Neural cell (in vitro differentiated cells): ENCODE data around the gene CNTN6. TPM values are rescaled to one million over a fixed set of nuclear protein-coding genes. Genes with fewer than 3 reads are reported as not detected.

ENCODE experiments used
- H2AFZ ChIP-seq: fragments of 200-600, 300-800 bp; sonication (generic), shearing (Covaris generic); 2 replicates; pipeline ENCODE4 v1.6.0; 2014; ENCODE audit warnings: low read depth, mild to moderate bottlenecking, antibody characterized with exemption, low read length, moderate library complexity
- H3F3A ChIP-seq: fragments of 200-600 bp; shearing (Covaris generic); 2 replicates; pipeline ENCODE4 v1.6.1; 2016; ENCODE audit warnings: mild to moderate bottlenecking, moderate library complexity, mixed read lengths, antibody characterized with exemption, low read length; ENCODE audit not compliant: insufficient read depth, poor library complexity, severe bottlenecking
- H3K27ac ChIP-seq: fragments of 200-600, 300-800 bp; sonication (generic), shearing (Covaris generic); 2 replicates; pipeline ENCODE4 v1.5.1; 2014; ENCODE audit warnings: mild to moderate bottlenecking, low read length, moderate library complexity
- H3K27me3 ChIP-seq: fragments of 300-800, 200-600 bp; sonication (generic), shearing (Covaris generic); 2 replicates; pipeline ENCODE4 v1.6.0; 2014; ENCODE audit warnings: mild to moderate bottlenecking, low read depth, low read length, moderate library complexity; ENCODE audit not compliant: insufficient read depth
- H3K36me3 ChIP-seq: fragments of 300-800, 200-600 bp; sonication (generic), shearing (Covaris generic); 2 replicates; pipeline ENCODE4 v1.5.1; 2014; ENCODE audit warnings: mild to moderate bottlenecking, antibody characterized with exemption, low read length, moderate library complexity; ENCODE audit not compliant: insufficient read depth
- H3K4me2 ChIP-seq: fragments of 300-800, 200-600 bp; sonication (generic), shearing (Covaris generic); 2 replicates; pipeline ENCODE4 v1.6.0; 2014; ENCODE audit warnings: mild to moderate bottlenecking, low read length
- H3K4me3 ChIP-seq: fragments of 300-800, 200-600 bp; sonication (generic), shearing (Covaris generic); 2 replicates; pipeline ENCODE4 v1.5.1; 2014; ENCODE audit warnings: mild to moderate bottlenecking, low read length, moderate library complexity
- H3K79me2 ChIP-seq: fragments of 200-600 bp; shearing (Covaris generic); replicated peaks from 2 replicates; pipeline ENCODE4 v1.6.0; 2014; ENCODE audit warnings: mild to moderate bottlenecking, low read length, moderate library complexity; ENCODE audit not compliant: insufficient read depth
- H3K9ac ChIP-seq: fragments of 300-800, 200-600 bp; sonication (generic), shearing (Covaris generic); 2 replicates; pipeline ENCODE4 v1.6.1; 2016; ENCODE audit warnings: mild to moderate bottlenecking, low read length, mixed read lengths
- H3K9me2 ChIP-seq: fragments of 200-600 bp; shearing (Covaris generic); 2 replicates; pipeline ENCODE4 v1.6.1; 2016; ENCODE audit warnings: mild to moderate bottlenecking, low read length, mixed read lengths; ENCODE audit not compliant: insufficient read depth
- H3K9me3 ChIP-seq: fragments of 200-600, 300-800 bp; sonication (generic), shearing (Covaris generic); 2 replicates; pipeline ENCODE4 v1.6.1; 2016; ENCODE audit warnings: mild to moderate bottlenecking, mixed run types, low read length, moderate library complexity, mixed read lengths
- H4K20me1 ChIP-seq: fragments of 200-600 bp; shearing (Covaris generic); 2 replicates; pipeline ENCODE4 v1.6.1; 2016; ENCODE audit warnings: mild to moderate bottlenecking, mixed run types; ENCODE audit not compliant: insufficient read depth
- CTCF ChIP-seq: fragments of 450-650 bp; IDR thresholded peaks from 2 replicates; pipeline ENCODE4 v1.5.1; 2014; ENCODE audit warnings: antibody characterized with exemption, mild to moderate bottlenecking, moderate library complexity; ENCODE audit not compliant: poor library complexity, severe bottlenecking
- EP300 ChIP-seq: fragments of 450-650 bp; conservative IDR thresholded peaks from 2 replicates; pipeline ENCODE4 v1.6.1; 2014; ENCODE audit warnings: antibody characterized with exemption, mild to moderate bottlenecking, moderate library complexity; ENCODE audit not compliant: poor library complexity, severe bottlenecking
- EZH2 ChIP-seq: fragments of 200-600, 300-800 bp; shearing (Covaris generic), sonication (generic); IDR thresholded peaks from 2 replicates; pipeline ENCODE4 v1.6.1; 2014; ENCODE audit warnings: antibody characterized with exemption, low read length, borderline replicate concordance, mild to moderate bottlenecking; ENCODE audit not compliant: insufficient read depth, poor library complexity, severe bottlenecking
- MXI1 ChIP-seq: fragments of 450-650 bp; conservative IDR thresholded peaks from 2 replicates; pipeline ENCODE4 v1.6.1; 2014; ENCODE audit warnings: antibody characterized with exemption, mild to moderate bottlenecking; ENCODE audit not compliant: poor library complexity, severe bottlenecking
- POLR2AphosphoS5 ChIP-seq: IDR thresholded peaks from 2 replicates; pipeline ENCODE4 v1.6.1; 2012
- RAD21 ChIP-seq: fragments of 450-650 bp; conservative IDR thresholded peaks from 2 replicates; pipeline ENCODE4 v1.6.1; 2014; ENCODE audit warnings: antibody characterized with exemption, mild to moderate bottlenecking, moderate library complexity
- REST ChIP-seq: IDR thresholded peaks from 2 replicates; pipeline ENCODE4 v1.6.1; 2012; ENCODE audit warnings: borderline replicate concordance
- SMC3 ChIP-seq: fragments of 450-650 bp; conservative IDR thresholded peaks from 2 replicates; pipeline ENCODE4 v1.6.1; 2014; ENCODE audit warnings: antibody characterized with exemption, mild to moderate bottlenecking, moderate library complexity; ENCODE audit not compliant: poor library complexity
- TAF1 ChIP-seq: IDR thresholded peaks from 2 replicates; pipeline ENCODE4 v1.6.1; 2012; ENCODE audit warnings: low read depth
- polyA plus RNA-seq: library from polyadenylated mRNA; depleted of rRNA; stranded (reverse); fragments of >200 nt; gene quantifications from 2 replicates; pipeline ENCODE4 v1.2.3, GENCODE V29; 2014

Gene CNTN6
- polyA plus RNA-seq, 1 donor from 2014 or later: 1.8 TPM

- Histone ChIP-seq H3K27me3 (no peaks in the 10 kb centered on the region), H3K9ac (no peak overlapping the region), H3K9me2 (no peaks in the 10 kb centered on the region), H3F3A (no peaks in the 10 kb centered on the region), H3K36me3 (no peaks in the 10 kb centered on the region), H4K20me1 (no peaks in the 10 kb centered on the region), H3K79me2 (no peaks in the 10 kb centered on the region), H3K4me3 (no peak overlapping the region), H3K9me3 (no peaks in the 10 kb centered on the region), H3K4me2 (no peak overlapping the region), H2AFZ (no peak overlapping the region), H3K27ac (no peak overlapping the region)
- TF ChIP-seq CTCF: no peak
Observed at GRCh38 chr3:1421577-1421976, 328.8 kb downstream of the CNTN6 start.

DNA sequence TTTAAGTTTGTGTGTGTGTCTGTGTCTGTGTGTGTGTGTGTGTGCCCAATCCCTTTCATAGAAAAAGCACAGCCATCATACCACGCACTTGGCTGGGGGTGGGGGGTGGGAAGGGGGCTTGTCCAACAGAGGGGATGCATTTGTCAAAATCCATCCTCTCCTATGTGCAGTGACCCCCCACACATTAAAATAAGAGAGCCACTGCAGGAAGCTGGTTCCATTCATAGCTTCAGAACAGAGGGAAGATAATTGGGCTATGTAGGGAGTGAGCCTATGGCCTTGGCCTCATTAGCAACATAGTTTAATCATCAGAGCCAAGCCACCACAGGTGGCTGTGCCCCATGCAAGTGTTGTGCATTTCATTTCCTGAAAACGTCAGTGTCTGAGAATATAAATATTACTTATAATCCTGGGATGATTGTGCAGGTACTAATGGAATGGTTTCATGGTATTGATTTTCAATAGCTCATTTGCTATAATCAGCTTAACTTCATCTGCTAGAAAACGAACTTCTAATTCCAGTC lies 330.8 kb downstream of the CNTN6 start:
- Histone ChIP-seq H3K79me2 (no peaks in the 10 kb centered on the region), H2AFZ (no peak overlapping the region), H3K9ac (no peak overlapping the region), H3K27ac (no peak overlapping the region), H3F3A (no peaks in the 10 kb centered on the region), H3K9me3 (no peaks in the 10 kb centered on the region), H3K36me3 (no peaks in the 10 kb centered on the region), H3K9me2 (no peaks in the 10 kb centered on the region), H3K27me3 (no peaks in the 10 kb centered on the region), H4K20me1 (no peaks in the 10 kb centered on the region), H3K4me3 (no peak overlapping the region), H3K4me2 (no peak overlapping the region)
- no peak for TF ChIP-seq TAF1
- no peak for TF ChIP-seq SMC3
- no peak for TF ChIP-seq MXI1
- TF ChIP-seq EP300: no peak
- TF ChIP-seq CTCF: no peak
- no peak for TF ChIP-seq EZH2
- no peak for TF ChIP-seq REST
- no peak for TF ChIP-seq RAD21
- no peak for TF ChIP-seq POLR2AphosphoS5
